ENCODE data around the gene ISLR. TPM values are rescaled to one million over a fixed set of nuclear protein-coding genes. Genes with fewer than 3 reads are reported as not detected.

Gene ISLR
- total RNA-seq, 2 donors from 2014 or later, result not detected

- no peak overlapping the region for H3K4me3 Mint-ChIP-seq
- H3K36me3 Mint-ChIP-seq (ENCODE audit: low read depth), result no peaks in the 10 kb centered on the region
- no peaks in the 10 kb centered on the region for H3K4me1 Mint-ChIP-seq
- no peaks in the 10 kb centered on the region for H3K27me3 Mint-ChIP-seq
- ATAC-seq (replicated peaks), result no peak
- H3K9me3 Mint-ChIP-seq, result no peaks in the 10 kb centered on the region
- no peak overlapping the region for H3K27ac Mint-ChIP-seq
Observed at GRCh38 chr15:74192751-74193150, 19.2 kb downstream of the ISLR start.

- Mint-ChIP-seq H3K27ac (no peak overlapping the region), H3K27me3 (no peaks in the 10 kb centered on the region), H3K9me3 (no peaks in the 10 kb centered on the region), H3K4me1 (no peaks in the 10 kb centered on the region), H3K4me3 (no peak overlapping the region), H3K36me3 (ENCODE audit: low read depth) (no peaks in the 10 kb centered on the region)
- ATAC-seq (replicated peaks), result no peak
Observed at GRCh38 chr15:74193299-74193718, 19.8 kb downstream of the ISLR start.

- H3K27me3 Mint-ChIP-seq, result no peaks in the 10 kb centered on the region
- no peaks in the 10 kb centered on the region for H3K36me3 Mint-ChIP-seq (ENCODE audit: low read depth)
- H3K4me3 Mint-ChIP-seq, result no peak overlapping the region
- no peaks in the 10 kb centered on the region for H3K9me3 Mint-ChIP-seq
- ATAC-seq (replicated peaks), result no peak
- H3K27ac Mint-ChIP-seq, result no peak overlapping the region
- H3K4me1 Mint-ChIP-seq, result no peaks in the 10 kb centered on the region
Observed at GRCh38 chr15:74193905-74194304, 20.4 kb downstream of the ISLR start.

GRCh38 chr15:74194572-74195559, 21.4 kb downstream of the ISLR start:
- no peak overlapping the region for H3K4me3 Mint-ChIP-seq
- no peaks in the 10 kb centered on the region for H3K9me3 Mint-ChIP-seq
- H3K36me3 Mint-ChIP-seq (ENCODE audit: low read depth), result no peaks in the 10 kb centered on the region
- no peaks in the 10 kb centered on the region for H3K27me3 Mint-ChIP-seq
- H3K4me1 Mint-ChIP-seq, result no peaks in the 10 kb centered on the region
- no peak for ATAC-seq (replicated peaks)
- H3K27ac Mint-ChIP-seq, result no peak overlapping the region

GRCh38 chr15:74196175-74196574, 22.7 kb downstream of the ISLR start:
- H3K36me3 Mint-ChIP-seq (ENCODE audit: low read depth), result no peaks in the 10 kb centered on the region
- no peaks in the 10 kb centered on the region for H3K27me3 Mint-ChIP-seq
- H3K9me3 Mint-ChIP-seq, result no peaks in the 10 kb centered on the region
- no peak overlapping the region for H3K4me3 Mint-ChIP-seq
- no peak for ATAC-seq (replicated peaks)
- no peak overlapping the region for H3K27ac Mint-ChIP-seq
- no peaks in the 10 kb centered on the region for H3K4me1 Mint-ChIP-seq

- no peak overlapping the region for H3K4me3 Mint-ChIP-seq
- peaks cover 4% of the 10 kb centered on the region for H3K27me3 Mint-ChIP-seq
- H3K27ac Mint-ChIP-seq, result no peak overlapping the region
- no peaks in the 10 kb centered on the region for H3K4me1 Mint-ChIP-seq
- no peaks in the 10 kb centered on the region for H3K36me3 Mint-ChIP-seq (ENCODE audit: low read depth)
- ATAC-seq (replicated peaks), result no peak
- no peaks in the 10 kb centered on the region for H3K9me3 Mint-ChIP-seq
Observed at GRCh38 chr15:74197176-74197965, 23.9 kb downstream of the ISLR start.

- no peaks in the 10 kb centered on the region for H3K4me1 Mint-ChIP-seq
- H3K4me3 Mint-ChIP-seq, result no peak overlapping the region
- H3K27ac Mint-ChIP-seq, result no peak overlapping the region
- no peaks in the 10 kb centered on the region for H3K9me3 Mint-ChIP-seq
- no peaks in the 10 kb centered on the region for H3K36me3 Mint-ChIP-seq (ENCODE audit: low read depth)
- no peak for ATAC-seq (replicated peaks)
- H3K27me3 Mint-ChIP-seq, result peaks cover 9% of the 10 kb centered on the region
Observed at GRCh38 chr15:74199297-74199652, 25.8 kb downstream of the ISLR start.

GRCh38 chr15:74200412-74200815, 26.9 kb downstream of the ISLR start:
- H3K27ac Mint-ChIP-seq, result no peak overlapping the region
- no peaks in the 10 kb centered on the region for H3K9me3 Mint-ChIP-seq
- H3K36me3 Mint-ChIP-seq (ENCODE audit: low read depth), result no peaks in the 10 kb centered on the region
- no peaks in the 10 kb centered on the region for H3K4me1 Mint-ChIP-seq
- H3K4me3 Mint-ChIP-seq, result no peak overlapping the region
- peaks cover 14% of the 10 kb centered on the region for H3K27me3 Mint-ChIP-seq
- no peak for ATAC-seq (replicated peaks)

- H3K27ac Mint-ChIP-seq, result no peak overlapping the region
- H3K4me1 Mint-ChIP-seq, result no peaks in the 10 kb centered on the region
- H3K36me3 Mint-ChIP-seq (ENCODE audit: low read depth), result no peaks in the 10 kb centered on the region
- H3K27me3 Mint-ChIP-seq, result peaks cover 14% of the 10 kb centered on the region
- H3K4me3 Mint-ChIP-seq, result no peak overlapping the region
- no peaks in the 10 kb centered on the region for H3K9me3 Mint-ChIP-seq
- ATAC-seq (replicated peaks), result no peak
Observed at GRCh38 chr15:74200871-74201419, 27.4 kb downstream of the ISLR start.

GRCh38 chr15:74201710-74202420, 28.4 kb downstream of the ISLR start:
- H3K27me3 Mint-ChIP-seq, result peaks cover 14% of the 10 kb centered on the region
- H3K27ac Mint-ChIP-seq, result peak overlapping the region; percentile 22

GRCh38 chr15:74202452-74203401, 29.2 kb downstream of the ISLR start, which contains the start of gene STRA6:
Gene STRA6 (minus strand): TSS chr15:74202787. CDS start chr15:74202267, 520 bp downstream.
- Mint-ChIP-seq H3K4me3 (no peak within 1 kb of the TSS), H3K4me1 (no peaks in the 10 kb centered on the region), H3K9me3 (no peaks in the 10 kb centered on the region), H3K36me3 (ENCODE audit: low read depth) (no peaks in the 10 kb centered on the region), H3K27ac (peak within 1 kb of the TSS; percentile 22), H3K27me3 (peaks cover 18% of the 10 kb centered on the region)
- no peak for ATAC-seq (replicated peaks)

More at GRCh38 chr15:74201710-74202420, 28.4 kb downstream of the ISLR start:
- no peak for ATAC-seq (replicated peaks)
- Mint-ChIP-seq H3K4me3 (no peak overlapping the region), H3K4me1 (no peaks in the 10 kb centered on the region), H3K9me3 (no peaks in the 10 kb centered on the region), H3K36me3 (ENCODE audit: low read depth) (no peaks in the 10 kb centered on the region)

- ATAC-seq (replicated peaks), result no peak
- peaks cover 22% of the 10 kb centered on the region for H3K27me3 Mint-ChIP-seq
- no peaks in the 10 kb centered on the region for H3K4me1 Mint-ChIP-seq
- no peak overlapping the region for H3K4me3 Mint-ChIP-seq
- no peaks in the 10 kb centered on the region for H3K36me3 Mint-ChIP-seq (ENCODE audit: low read depth)
- H3K27ac Mint-ChIP-seq, result no peak overlapping the region
- H3K9me3 Mint-ChIP-seq, result no peaks in the 10 kb centered on the region
Observed at GRCh38 chr15:74203914-74204431, 30.5 kb downstream of the ISLR start.

- ATAC-seq (replicated peaks), result no peak
- Mint-ChIP-seq H3K4me1 (no peaks in the 10 kb centered on the region), H3K36me3 (ENCODE audit: low read depth) (no peaks in the 10 kb centered on the region), H3K4me3 (no peak overlapping the region), H3K27me3 (peaks cover 22% of the 10 kb centered on the region), H3K9me3 (no peaks in the 10 kb centered on the region), H3K27ac (no peak overlapping the region)
Observed at GRCh38 chr15:74205582-74205947, 32.1 kb downstream of the ISLR start.
